ENCODE data around the gene SMS.
"Not testable (repeated sequence)": the region's sequence is repeated elsewhere in the genome, so short reads cannot be mapped to it uniquely, and the experiment has no call there.

Gene SMS

DNA sequence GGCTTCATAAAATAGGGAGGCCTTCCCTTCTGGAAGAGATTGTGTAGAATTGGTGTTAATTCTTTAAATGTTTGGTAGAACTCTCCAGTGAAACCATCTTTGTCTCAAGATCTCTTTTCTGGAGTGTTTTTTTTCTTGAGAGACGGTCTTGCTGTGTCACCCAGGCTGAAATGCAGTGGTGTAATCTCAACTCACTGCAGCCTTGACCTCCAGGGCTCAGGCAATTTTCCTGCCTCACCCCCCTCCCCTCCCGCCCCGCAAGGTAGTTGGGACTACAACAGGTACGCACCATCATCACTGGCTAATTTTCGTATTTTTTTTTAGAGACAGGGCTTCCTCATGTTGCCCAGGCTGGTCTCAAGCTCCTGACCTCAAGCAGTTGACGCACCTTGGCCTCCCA is 12.1 kb downstream of the SMS start:
- no peak for DNase-seq

DNA sequence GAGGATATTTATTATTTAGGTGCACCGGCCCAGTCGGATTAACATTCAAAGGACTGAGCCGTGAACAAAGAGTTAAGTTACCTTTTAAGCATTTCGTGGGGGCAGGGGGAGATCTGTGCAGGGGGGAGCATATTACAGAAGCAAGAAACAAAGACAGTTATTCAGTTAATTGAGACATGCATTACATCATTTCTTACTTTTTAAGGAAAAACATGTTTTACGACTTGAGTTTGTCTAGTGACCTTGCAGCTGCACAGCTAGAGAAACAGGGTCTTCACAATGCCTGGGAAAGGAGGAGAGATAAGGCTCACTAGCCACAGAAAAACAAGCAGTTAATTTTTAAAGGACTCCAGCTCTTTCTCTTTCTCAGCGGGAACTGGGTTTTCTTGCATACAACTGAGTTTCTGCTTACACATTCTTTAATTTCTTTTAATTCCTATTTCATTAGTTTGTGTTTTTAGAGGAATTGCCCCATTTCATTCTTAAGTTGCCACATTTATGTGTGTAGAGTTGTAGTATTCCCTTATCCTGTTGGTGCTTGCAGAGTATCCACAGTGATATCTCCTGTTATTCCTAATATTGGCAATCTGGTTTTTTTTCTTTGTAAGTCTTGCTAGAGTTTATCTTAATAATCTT is 12.8 kb downstream of the SMS start:
- DNase-seq = not testable (repeated sequence)

DNA sequence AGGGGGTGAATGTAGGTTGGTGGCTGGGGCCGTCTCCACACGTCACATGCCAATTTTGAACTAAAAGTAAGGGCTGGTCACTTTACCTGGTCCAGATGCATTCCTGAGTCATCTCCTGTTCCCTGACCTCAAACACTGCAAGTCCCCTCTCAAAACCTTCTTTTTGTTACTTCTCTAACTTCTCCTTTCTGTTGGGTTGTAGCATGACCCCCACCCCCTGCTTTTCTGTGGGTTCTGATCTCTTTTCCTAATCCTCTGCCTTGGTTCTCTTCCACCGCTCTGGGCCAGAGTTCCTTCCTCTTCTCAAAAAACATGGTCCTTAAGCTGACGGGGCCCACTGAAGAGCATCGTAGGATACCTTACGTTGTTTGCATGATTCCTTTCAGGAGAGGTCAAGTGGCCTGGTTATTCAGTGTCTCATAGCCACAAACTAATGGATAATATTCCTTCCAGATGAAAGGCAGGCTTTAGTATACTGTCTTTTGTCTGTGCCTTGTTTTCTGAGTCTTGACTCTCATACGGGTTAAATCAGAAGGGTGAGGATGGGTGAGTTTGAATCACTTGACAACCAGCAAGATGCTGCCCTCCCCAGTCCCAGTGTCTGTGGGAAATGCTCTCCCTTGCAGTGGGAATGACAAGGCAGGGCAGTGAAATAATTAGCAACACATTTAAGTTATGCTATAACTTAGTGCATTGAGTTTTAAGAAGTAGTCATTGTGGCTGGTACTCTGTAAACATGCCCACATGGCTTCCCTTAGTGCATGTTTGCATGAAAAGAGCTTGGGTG is 15.1 kb downstream of the SMS start:
- DNase-seq = no peak

DNA sequence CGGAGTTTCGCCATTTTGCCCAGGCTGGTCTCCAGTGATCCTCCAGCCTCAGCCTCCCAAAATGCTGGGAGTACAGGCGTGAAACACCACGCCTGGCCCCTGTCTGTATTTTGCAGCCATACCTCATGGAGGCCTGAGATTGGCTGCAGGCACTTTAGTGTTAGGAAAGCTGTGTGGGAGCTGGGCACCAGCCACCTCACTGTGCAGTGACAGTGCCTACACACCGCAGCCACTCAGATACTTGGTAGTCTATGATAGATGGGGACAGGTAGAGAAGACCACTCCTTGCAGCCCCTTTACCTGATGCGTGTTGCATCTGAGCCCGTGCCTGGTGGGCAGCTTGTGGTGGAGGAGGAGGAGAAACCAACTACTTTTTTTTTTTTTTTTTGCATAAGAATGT is 16.3 kb downstream of the SMS start:
- DNase-seq = no peak

DNA sequence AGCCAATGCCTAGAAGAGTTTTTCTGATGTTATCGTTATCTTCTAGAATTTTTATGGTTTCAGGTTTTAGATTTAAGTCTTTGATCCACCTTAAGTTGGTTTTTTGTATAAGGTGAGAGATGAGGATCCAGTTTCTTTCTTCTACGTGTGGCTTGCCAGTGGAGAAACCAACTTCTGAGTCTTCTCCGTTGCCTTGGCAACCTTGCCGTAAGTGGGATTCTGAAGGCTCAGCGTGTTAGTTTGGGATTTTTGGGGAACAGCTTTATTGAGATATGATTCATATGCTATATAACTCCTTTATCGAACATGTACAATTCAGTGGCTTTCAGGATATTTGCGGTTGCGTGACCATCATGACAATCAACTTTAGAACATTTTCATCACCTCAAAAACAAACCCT is 17.7 kb downstream of the SMS start:
- DNase-seq = peak in 1 of 5 experiments; percentile 25

DNA sequence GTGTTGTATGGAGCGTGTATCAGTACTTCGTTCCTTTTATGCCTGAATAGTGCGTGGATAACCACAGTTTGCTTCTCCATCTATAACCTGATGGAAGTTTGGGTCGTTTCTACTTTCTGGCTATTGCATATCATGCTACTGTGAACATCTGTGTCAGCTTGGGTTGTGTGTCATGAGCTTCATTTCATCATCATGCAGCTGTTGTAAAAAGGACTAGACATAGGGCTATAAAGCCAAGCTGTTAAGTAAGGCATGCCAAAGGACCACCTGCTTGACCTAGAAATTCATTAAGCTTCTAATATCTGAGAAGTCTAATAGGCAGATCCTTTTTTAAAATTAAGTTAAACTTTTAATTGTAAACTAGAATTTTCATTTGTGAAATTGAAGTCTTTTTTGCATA is 18.4 kb downstream of the SMS start:
- no peak for DNase-seq

DNA sequence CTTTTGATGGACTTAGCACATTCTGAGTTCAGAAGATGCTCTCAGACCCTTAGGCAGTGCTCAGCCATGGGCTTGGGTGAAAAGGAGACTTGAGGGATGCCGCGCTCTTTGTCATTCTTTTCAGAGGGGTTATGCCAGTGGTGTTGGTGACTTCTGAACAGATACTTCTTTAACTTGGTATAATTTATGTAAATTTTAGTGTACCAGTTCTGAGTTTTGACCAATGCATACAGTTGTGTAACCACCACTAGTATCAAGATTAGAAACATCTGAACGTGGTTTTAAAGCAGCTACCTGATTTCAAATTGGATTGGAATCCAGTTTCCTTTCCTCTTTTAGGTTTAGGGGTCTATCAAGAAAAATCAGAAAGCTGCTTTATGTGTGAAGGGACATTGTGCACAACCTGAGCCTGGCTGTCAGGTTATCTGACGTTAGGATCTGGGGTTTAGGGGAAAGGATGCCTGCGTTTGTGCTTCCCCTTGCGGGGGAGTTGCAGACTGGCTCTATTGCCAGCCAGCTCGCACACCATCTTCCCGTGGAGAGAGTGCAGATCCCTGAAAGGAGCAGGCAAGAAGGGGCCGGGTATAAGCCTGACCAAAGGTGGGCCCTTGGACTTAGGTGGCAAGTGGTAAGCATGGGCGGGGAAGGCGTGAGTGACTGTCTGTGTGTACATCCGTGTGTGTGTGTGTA is 19.0 kb downstream of the SMS start:
- DNase-seq = peak in 1 of 5 experiments; percentile 35

DNA sequence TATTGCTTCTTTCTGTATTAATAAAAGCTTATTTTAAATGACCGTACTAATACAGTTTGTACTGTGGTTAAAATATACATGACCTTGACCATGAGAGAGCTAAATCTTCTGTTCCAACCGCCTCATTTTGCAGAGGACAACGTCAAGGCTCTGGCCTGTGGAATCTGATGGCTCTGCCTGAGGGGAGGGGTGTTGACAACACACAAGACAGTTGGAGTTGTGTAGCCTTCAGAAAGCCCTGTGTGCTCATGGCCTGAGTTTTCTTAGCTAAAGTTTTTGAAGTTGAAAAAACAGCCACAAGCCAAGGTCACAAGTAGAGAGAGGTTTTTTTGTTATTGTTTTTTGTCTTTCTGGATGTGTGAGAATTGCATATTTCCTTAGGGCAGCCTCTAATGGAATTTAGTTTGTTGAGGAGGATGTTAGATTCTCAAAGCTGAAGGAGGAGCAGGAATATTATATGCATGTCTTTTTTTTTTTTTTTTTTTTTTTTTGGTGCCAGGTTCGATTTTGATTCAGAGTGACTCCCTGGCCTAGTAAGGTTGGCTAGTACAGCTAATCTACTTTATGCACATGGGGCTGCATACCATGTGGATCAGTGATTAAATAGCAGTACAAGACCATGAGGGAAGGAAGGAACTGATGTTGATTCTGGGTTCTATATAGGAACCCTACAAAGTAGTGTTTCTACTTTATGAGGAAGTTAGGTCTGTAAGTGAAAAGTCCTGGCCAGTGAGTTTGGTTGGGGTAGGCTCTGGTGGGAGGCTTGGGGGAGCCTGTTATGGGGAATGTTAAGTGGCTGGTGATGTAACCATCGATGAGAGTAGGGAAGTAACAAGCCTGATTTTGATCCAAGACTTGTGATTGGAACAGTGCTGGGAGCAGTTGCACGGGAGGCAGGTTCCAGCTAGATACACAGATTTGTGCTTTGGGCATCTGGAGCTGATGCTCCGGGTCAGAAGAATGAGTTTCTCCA is 20.3 kb downstream of the SMS start:
- DNase-seq = no peak

DNA sequence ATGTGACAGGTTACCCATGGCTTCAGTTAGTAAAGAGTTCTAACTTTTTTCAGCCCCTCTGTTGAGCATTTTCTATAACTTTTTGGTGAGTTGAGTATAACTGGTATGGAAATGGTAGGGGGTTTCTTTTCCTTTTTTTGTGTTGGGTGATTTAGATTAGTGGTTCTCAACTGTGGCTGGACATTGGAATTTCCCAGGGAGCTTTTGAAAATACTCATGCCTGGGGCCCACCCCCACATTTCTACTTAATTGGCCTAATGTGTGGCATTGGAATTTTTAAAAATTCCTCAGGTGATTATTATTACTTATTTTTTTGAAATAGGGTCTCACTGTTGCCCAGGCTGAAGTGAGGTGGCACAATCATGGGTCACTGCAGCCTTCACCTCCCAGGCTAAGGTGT is 21.9 kb downstream of the SMS start:
- no peak for DNase-seq

DNA sequence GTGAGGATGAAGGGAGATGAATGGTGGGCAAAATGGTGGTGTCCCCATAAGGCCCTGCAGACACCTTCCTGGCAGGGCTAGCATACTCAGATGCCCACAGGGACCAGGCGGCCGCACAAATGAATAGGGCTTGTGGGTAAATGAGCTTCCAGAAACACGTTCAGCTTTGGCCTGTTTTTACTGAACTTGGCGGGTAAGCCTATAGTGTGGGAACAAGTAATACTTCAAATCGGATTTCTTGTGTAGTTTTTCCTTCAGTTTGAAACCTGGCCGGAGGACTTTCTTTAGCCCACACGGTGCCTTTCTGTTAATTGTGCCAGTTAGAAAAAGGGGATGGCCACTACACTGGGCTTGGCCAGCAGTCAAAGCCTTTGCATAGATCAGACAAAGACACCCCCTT is 22.8 kb downstream of the SMS start:
- DNase-seq = no peak

DNA sequence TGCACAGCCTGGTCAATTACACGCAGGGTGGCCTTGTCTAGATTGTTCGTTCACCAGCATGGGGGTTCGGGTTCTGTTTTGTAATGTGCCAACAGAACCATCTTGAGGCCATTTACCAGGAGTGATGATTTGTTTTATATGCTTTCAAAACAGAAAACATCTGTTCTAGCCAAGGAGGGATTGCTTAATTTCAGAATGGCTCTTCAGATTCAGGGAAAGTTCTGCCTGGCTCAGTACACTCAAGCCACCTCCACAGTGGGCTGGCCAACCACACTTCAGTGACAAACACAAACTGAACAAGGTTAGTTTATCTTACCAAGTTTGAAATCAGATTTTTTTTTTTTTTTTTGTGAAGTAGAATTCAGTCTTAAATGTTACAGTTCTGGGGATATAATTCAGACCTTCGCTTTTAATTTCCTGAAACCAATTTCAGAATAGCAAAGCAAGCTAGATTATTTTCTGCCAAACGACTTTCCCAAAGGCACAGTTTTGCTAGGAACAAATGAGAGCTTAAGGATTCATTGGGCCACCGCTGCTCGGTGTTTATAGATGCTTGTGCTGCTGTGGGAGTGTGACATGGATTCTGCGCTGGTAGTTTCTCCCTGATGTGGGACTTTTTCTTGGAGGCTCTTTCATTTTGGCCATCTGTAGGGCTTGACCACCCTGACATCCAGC is 23.4 kb downstream of the SMS start:
- no peak for DNase-seq

DNA sequence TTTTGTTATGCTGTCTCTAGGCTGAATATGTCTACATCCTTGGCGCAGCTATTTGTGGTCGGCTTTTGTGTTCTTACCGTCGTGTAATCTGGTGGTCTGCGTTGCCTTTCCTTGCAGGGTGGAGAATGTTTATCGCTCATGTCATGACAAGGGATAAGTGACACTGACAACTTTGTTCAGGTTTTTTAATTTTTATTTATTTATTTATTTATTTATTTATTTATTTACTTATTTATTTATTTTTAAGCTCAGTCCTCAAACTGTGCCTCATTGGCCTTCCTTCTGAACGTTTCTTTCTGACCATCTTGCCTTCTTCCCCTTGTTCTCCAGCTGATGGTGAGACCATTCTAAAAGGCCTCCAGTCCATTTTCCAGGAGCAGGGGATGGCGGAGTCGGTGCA is 26.4 kb downstream of the SMS start:
- no peak for DNase-seq

DNA sequence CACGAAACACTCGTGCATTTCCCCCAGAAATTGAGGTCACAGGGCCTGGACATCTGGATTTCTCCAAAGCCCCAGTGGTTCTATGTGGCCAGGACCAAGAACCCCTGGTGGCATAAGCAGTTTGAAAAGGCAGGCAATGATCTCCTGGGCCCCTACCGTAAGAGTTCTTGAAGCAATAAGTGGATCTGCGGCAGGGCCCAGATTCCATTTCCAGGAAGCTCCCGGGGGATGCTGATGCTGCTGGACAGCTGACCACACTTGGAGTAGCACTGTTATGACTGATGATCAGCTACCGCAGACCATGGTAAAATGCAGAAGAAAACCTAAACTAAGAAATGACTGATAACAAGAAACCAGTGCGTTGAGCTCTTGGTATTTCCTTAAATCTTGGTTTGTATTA is 27.8 kb downstream of the SMS start:
- no peak for DNase-seq

DNA sequence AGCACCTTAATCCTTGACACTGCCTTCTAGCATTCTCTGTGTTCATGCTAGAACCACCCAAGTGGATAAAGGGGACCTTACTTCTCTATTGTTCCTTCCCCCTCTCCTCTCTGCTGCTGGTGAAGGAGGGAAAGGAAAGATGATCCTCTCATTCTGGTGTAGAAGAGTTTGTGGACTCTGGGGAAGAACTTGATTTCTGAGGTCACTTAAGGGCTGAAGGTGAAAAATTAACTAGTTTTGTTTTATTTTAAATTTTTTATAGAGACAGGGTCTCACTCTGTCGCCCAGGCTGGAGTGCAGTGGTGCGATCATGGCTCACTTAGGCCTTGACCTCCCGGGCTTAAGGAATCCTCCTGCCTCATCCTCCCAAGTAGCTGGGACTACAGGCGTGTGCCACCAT is 29.8 kb downstream of the SMS start:
- DNase-seq = no peak

DNA sequence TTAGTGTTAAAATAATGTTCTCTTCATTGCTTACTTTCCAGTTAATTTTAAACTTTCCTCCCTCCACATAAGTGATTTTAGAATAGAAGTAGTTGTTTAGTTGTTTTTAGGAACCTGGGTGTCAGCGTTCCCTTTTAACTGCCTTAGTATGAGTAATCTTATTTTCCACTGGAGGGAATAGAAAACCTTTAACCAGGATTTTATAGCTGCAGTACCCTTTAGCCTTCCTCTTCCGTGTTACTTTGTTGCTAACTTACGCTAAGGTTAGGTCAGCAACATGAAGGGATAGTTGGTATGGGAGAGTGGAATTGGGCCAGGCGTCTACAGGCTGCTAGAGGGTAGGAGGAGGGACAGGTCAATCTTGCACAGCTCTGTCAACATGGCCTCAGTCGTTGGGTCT is 31.5 kb downstream of the SMS start:
- no peak for DNase-seq

DNA sequence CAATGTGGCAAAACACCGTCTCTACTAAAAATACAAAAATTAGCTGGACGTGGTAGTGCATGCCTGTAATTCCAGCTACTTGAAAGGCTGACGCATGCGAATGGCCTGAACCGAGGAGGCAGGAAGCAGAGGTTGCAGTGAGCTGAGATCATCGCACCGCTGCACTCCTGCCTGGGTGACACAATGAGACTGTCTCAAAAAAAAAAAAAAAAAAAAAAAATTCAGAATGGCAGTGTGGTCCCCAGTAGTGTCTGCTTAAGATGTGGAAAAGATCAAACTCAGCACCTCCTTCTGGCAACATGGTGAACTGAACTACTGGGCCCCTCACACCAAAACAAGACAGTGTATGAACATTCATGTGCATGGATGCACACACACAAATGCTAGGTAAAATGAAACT is 32.2 kb downstream of the SMS start:
- DNase-seq = peak in 3 of 5 experiments; percentile 27 to 84 (median 31)

DNA sequence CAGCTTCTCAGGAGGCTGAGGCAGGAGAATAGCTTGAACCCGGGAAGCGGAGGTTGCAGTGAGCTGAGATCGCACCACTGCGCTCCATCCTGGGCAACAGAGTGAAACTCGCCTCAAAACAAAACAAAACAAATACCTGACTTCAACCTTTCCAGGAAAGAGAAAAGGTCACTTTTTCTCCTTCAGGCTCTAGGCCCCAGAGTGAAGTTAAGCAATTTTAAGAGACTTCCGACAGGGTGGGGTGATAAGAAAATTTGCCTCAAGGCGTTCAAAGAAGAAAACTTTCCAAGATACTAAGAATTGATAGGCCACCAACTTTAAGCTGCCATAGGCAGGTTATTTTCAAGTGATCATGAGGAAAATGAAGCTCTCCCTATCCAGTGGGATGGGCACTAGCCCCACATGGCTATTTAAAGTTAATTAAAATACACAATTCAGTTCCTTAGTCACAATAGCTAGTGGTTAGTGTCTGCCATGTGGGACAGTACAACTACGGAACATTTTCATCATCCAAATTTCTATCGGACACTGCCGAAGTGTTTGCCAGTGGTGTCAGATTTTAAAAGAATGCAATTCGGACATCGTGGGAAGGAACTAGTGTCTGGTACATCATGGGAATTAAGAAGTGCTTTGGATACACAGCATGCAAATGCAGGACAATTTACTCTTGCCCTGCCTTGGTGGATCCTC is 33.0 kb downstream of the SMS start:
- DNase-seq = no peak

DNA sequence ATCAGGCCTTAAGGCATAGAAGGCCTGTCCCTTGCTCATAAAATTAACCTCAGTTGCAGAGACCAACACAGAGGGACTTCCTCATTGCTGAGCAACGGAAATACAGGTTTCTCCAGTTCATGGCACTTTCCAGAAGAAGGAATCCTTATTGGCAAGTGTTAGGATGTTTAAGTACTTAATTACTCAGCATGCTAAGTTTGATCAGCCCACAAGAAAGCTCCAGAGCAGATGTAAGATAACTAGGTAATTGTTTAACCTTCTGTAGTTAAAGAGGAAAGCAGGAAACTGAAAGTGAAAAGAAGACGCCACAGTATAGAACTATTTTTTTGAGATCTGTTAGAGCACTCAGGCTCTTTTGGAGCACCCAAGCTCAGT is 33.5 kb downstream of the SMS start:
- DNase-seq = peak in 1 of 5 experiments; percentile 66

DNA sequence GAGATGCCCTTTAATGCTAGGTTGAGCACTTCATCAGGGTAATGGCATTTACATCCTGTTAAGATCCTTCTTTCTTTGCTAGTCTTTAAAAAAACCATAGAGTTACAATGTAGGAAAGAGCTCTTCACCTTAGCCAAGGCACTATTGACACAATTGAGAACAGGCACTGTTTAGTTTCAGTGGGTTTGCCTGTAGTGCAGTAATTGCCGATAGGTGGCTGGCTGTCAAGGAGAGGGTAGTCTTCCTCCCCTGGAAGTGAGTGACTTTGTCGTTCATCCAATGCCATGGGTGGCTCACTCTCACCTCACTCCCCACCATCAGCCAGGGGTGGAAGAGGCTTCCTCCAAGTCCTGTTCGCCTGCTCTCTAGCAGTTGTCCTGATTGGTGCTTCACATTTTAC is 34.7 kb downstream of the SMS start:
- DNase-seq = no peak

DNA sequence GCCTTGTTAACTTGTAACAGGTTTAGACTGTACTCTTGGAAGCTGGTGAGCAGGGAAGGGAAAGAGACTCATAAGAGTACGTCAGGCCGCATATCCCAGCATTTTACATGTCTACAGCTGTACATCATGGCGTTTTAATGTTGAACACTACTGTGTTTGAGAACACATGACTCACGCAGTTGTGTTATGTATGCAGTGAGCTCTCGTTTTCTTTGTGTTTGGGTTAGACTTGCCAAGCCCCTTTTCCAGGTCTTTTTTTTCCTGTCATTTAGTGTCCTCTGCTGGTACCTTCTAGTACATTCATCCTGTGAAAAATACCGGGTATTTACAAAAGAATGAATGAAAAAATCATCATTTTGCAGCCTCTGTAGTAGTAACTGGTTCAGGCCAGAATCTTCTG is 35.3 kb downstream of the SMS start:
- DNase-seq = no peak

DNA sequence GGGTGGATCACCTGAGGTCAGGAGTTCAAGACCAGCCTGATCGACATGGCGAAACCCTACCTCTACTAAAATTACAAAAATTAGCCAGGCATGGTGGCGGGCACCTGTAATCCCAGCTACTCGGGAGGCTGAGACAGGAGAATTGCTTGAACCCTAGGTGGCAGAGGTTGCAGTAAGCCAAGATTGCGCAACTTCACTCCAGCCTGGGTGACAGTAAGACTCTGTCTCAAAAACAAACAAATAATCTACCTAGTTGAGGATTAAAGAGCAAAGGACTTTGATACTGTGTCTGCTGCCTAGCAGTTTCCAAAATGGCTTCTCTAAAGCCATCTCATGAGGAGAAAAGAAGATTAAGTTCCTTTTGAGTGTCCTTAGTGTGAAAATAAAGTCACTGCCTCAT is 37.8 kb downstream of the SMS start:
- DNase-seq = no peak

DNA sequence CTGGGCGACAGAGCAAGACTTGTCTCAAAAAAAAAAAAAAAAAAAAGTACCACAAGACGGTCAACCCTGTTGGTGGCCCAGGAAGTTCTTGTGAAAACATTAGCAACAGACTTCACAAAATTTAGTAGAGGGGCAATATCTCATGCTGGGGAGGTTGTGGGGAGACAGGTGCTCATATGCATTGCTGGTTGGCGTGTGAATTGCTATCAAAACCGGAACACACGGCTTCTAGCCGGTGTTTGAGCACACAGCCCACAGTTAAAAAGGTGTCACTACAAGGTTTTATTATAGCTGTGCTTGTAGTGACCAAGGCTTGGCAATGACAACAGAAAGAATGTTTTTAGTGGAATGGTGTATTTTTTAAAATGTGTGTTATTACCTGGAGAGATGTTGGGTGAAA is 41.8 kb downstream of the SMS start:
- DNase-seq = no peak
